Measurements from ENCODE around the gene DENND5A. TPM values are rescaled to one million over a fixed set of nuclear protein-coding genes. Genes with fewer than 3 reads are reported as not detected.
"Not testable (repeated sequence)": the region's sequence is repeated elsewhere in the genome, so short reads cannot be mapped to it uniquely, and the experiment has no call there.

DENND5A gene
- total RNA-seq, 2 experiments from 2014 or later, result 22.0 to 25.2 TPM

DNA sequence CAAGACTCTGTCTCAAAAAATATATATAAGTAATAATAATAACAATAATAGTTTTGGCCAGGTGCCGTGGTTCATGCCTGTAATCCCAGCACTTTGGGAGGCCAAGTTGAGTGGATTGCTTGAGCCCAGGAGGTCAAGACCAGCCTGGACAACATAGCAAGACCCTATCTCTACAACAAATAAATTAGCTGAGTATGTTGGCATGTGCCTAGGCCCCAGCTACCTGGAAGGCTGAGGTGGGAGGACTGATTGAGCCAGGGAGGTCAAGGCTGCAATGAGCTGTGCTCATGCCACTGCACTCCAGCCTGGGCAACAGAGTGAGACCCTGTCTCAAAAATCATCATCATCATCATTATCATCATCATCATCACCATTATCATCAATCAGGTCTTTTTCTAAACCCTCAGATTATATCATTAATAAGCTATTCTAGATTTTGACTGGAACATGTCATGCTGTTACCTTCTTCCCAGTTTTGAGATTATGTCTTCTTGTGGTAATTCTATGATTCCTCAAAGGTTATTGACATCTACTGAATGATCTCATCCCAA is 39.3 kb downstream of the DENND5A start:
- ChIA-PET CTCF (no interaction called here), POLR2A (no interaction called here)

DNA sequence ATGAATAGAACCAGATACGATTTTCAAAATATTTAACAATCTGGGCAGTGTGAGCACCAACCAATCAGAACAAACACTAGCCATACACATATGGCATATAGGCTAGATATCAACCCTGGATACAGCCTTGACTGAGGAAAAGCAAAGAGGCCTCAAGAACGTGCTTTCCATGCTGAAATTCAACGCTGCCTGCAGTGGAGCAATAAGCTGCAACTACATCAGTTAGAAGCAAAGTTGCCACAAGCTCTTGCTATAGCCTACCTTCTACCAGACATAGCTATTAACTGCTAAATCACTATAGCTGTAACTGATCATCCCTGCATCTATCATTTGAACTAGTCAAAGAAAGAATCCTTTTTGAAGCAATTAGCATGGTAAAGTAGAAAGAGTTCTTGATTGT is 42.5 kb downstream of the DENND5A start:
- CTCF ChIA-PET, result interaction anchor here (0.6 kb wide), 1 partner anchor 31 kb away, joined by 3 read pairs; no protein-coding TSS in a partner anchor
- POLR2A ChIA-PET, result no interaction called here

GRCh38 chr11:9220853-9221252 is 44.3 kb downstream of the DENND5A start:
- POLR2A ChIA-PET, CTCF ChIA-PET: not testable (repeated sequence)

DNA sequence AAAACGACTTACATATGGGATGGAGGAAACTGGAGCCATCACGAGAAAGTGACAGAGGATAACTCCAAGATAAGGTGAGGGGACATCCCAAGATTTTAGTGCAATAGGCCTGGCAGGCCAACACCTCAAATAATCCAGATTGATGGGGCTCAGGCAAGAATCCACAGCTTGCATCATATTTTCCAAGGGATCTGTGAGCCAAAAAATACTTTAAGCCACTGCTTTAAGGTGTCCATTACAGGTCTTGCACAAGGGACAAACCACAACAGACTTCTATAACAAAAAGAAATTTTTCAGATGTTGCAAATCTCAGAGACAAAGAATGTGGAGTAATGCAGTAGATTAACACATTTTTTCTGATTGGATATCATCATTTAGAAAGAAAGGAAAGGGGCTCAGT is 45.6 kb downstream of the DENND5A start:
- ChIA-PET POLR2A (no interaction called here), CTCF (no interaction called here)

DNA sequence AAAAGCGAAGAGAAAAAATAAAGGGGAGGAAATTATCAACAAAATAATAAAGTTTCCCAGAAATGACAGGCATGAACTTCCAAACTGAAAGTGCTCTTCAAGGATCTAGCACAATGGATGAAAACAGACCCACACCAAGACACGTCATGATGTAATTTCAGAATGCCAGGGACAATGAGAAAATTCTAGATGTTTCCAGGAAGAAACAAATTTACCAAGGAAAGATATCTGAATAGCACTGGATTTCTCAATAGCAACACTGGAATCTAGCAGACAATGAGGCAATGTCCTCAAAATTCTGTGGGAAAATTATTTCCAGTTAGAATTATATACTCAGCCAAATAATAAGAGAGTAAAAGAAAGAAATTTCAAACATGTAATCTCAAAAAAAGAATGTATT is 46.0 kb downstream of the DENND5A start:
- POLR2A ChIA-PET, result no interaction called here
- CTCF ChIA-PET, result no interaction called here

GRCh38 chr11:9214765-9215164 is 50.4 kb downstream of the DENND5A start:
- POLR2A ChIA-PET, result no interaction called here
- CTCF ChIA-PET, result interaction anchor here (0.8 kb wide), 1 partner anchor 9 kb away, joined by 3 read pairs; no protein-coding TSS in a partner anchor

- CTCF ChIA-PET, result no interaction called here
- POLR2A ChIA-PET, result interaction anchor here (0.6 to 1.3 kb wide), 3 partner anchors 39 to 164 kb away, joined by 3 to 5 read pairs (median 4); no protein-coding TSS in a partner anchor
Observed at GRCh38 chr11:9211322-9211721, 53.8 kb downstream of the DENND5A start.

- ChIA-PET POLR2A (interaction anchor here (0.6 to 1.3 kb wide), 3 partner anchors 39 to 163 kb away, joined by 3 to 5 read pairs (median 4); no protein-coding TSS in a partner anchor), CTCF (no interaction called here)
Observed at GRCh38 chr11:9210922-9211320, 54.2 kb downstream of the DENND5A start.

DNA sequence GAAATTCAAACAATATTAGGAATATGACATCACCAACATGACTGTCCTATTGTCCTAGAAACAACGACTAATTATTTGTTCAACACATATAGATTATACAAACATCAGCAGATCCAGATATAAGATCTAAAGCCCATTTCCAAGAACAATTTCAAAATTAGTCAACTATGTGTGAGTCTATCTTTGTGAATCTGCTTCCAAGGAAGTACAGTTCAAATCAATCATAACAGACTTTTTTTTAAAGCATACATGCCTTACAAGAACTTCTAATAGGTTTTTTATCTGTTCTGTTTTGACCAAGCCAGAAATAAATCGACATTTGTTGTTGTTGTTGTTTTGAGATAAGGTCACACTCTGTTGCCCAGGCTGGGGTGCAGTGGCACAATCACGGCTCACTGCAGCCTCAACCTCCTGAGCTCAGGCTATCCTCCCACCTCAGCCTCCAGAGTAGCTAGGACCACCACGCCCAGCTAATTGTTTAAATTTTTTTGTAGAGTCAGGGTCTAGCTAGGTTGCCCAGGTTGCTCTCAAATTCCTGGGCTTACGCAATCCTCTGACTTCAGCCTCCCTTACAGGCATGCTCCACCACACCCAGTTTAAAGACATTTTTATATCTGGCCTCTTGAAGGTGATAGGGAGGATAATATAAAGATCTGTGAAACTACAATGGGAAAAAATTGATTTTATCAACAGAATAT is 54.8 kb downstream of the DENND5A start:
- POLR2A ChIA-PET, result interaction anchor here (1.3 kb wide), 1 partner anchor 40 kb away, joined by 5 read pairs; no protein-coding TSS in a partner anchor

DNA sequence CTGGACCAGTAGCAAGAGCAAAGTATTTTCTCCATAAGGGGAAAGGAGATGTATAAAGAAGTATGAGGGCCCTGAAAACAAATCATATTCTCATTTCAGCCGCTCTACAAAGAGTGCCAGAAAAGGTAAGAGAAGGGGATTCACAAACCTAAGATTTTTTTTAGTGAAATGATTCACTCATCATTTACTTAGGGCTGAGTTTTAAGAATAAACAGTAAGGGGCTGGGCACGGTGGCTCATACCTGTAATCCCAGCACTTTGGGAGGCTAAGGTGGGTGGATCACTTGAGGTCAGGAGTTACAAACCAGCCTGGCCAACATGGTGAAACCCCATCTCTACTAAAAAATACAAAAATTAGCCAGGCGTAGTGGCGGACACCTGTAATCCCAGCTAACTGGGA is 55.5 kb downstream of the DENND5A start:
- CTCF ChIA-PET, result interaction anchor here (0.6 kb wide), 1 partner anchor 273 kb away, joined by 7 read pairs; no protein-coding TSS in a partner anchor
- POLR2A ChIA-PET, result not testable (repeated sequence)

More for the DNA sequence above, 54.8 kb downstream of the DENND5A start:
- CTCF ChIA-PET, result interaction anchor here (0.6 kb wide), 1 partner anchor 36 kb away, joined by 5 read pairs; no protein-coding TSS in a partner anchor

- POLR2A ChIA-PET, result no interaction called here
- CTCF ChIA-PET, result interaction anchor here (0.6 to 1.2 kb wide), 2 partner anchors 234 to 274 kb away, joined by 3 to 7 read pairs; no protein-coding TSS in a partner anchor
Observed at GRCh38 chr11:9208726-9209501, 56.2 kb downstream of the DENND5A start.

DNA sequence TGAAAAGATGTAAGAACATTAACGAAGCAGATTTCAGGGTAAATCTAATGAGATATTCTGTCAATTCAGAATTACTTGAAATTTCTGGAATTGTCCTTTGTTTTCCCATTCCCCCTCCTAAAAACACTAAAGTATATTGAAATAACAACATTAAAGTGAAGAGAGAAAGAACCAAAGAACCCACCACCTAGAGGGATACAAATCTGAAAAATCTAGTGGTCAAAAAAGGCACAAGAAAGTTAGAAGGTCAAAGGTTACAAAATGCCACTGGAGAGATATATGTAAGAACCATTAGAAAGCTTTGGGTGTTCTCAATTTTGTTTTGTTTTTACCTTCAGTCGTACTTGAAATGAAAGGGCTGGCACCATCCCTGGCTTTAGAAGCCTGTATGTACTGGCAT is 57.9 kb downstream of the DENND5A start:
- CTCF ChIA-PET, result no interaction called here
- POLR2A ChIA-PET, result no interaction called here

GRCh38 chr11:9206496-9206895 is 58.7 kb downstream of the DENND5A start:
- ChIA-PET CTCF (interaction anchor here (0.8 kb wide), 1 partner anchor 8 kb away, joined by 3 read pairs; no protein-coding TSS in a partner anchor), POLR2A (interaction anchor here (0.6 kb wide), 1 partner anchor 382 kb away, joined by 3 read pairs; no protein-coding TSS in a partner anchor)

- ChIA-PET CTCF (no interaction called here), POLR2A (no interaction called here)
Observed at GRCh38 chr11:9203691-9204311, 61.3 kb downstream of the DENND5A start.

GRCh38 chr11:9201372-9202162 is 63.6 kb downstream of the DENND5A start:
- POLR2A ChIA-PET, result no interaction called here

GRCh38 chr11:9200471-9200870 is 64.7 kb downstream of the DENND5A start:
- POLR2A ChIA-PET, result interaction anchor here (0.5 kb wide), 1 partner anchor 249 kb away, joined by 5 read pairs; no protein-coding TSS in a partner anchor
- CTCF ChIA-PET, result interaction anchor here (0.5 kb wide), 1 partner anchor 127 kb away, joined by 5 read pairs; no protein-coding TSS in a partner anchor

More at GRCh38 chr11:9201372-9202162, 63.6 kb downstream of the DENND5A start:
- CTCF ChIA-PET, result no interaction called here

DNA sequence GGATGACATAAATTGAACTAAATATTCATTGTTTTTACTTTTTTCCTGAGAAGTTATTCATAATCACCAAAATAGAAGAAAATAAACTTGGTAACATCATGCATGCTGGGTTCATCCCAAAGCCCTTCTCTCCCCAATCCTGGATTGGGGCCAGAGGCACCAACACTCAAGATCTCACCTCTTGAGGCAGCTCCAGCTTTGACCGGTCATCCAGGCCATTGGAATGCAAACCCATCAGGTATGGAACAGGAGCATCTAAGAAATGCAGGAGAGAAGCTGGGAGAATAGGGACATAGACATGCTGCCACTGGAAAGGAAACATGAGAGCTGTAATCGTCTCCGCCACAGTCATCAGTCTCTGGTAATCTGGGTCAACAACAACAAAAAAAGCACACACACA is 71.8 kb downstream of the DENND5A start:
- ChIA-PET POLR2A (no interaction called here), CTCF (no interaction called here)

DNA sequence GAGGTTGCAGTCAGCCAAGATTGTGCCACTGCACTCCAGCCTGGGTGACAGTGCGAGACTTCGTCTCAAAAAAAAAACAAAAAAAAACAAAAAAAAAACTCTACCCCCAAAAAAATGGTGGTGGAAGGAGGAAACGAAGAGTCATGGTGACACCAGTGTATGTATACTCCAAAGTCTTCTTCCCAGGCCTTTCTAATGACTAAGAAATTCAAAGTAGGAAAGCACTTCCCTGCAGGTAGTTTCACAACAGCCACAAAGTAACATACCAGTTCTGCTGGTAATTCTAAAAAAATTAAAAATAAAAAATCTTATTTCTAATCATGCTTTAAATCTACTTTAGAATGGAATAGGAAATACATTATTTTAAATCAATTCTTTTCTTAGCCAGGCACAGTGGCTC is 72.6 kb downstream of the DENND5A start:
- ChIA-PET CTCF (no interaction called here), POLR2A (no interaction called here)
